Skin epidermis (tissue), 12 donors: ENCODE data around the gene MMRN1.

Experiments
- H3K27ac ChIP-seq, 21 experiments: fragments of 200-600 bp; sonication (generic) in 11 of 21; one replicate each; pipeline ENCODE4 v1.5.0; 2020; ENCODE audit warnings: mild to moderate bottlenecking in 3 of 21, inconsistent platforms in 2 of 21, moderate library complexity in 2 of 21
- H3K4me3 ChIP-seq, 7 experiments: fragments of 200-600 bp; sonication (generic) in 2 of 7; one replicate each; pipeline ENCODE4 v1.5.0; 2020; ENCODE audit warnings: inconsistent platforms in 2 of 7, mild to moderate bottlenecking in 2 of 7, moderate library complexity in 1 of 7

The MMRN1 gene

GRCh38 chr4:89906777-89907521 lies 12.3 kb downstream of the MMRN1 start:
- H3K27ac ChIP-seq, result no peak overlapping the region
- H3K4me3 ChIP-seq, result no peak overlapping the region

GRCh38 chr4:89909889-89910288 lies 15.2 kb downstream of the MMRN1 start:
- no peak overlapping the region for H3K27ac ChIP-seq
- no peak overlapping the region for H3K4me3 ChIP-seq

GRCh38 chr4:89913623-89914022 lies 19.0 kb downstream of the MMRN1 start:
- no peak overlapping the region for H3K4me3 ChIP-seq

GRCh38 chr4:89914609-89915550 lies 20.2 kb downstream of the MMRN1 start:
- Histone ChIP-seq H3K27ac (no peak overlapping the region), H3K4me3 (no peak overlapping the region)

More at GRCh38 chr4:89913623-89914022, 19.0 kb downstream of the MMRN1 start:
- no peak overlapping the region for H3K27ac ChIP-seq

GRCh38 chr4:89915937-89916336 lies 21.3 kb downstream of the MMRN1 start:
- Histone ChIP-seq H3K27ac (no peak overlapping the region), H3K4me3 (no peak overlapping the region)

GRCh38 chr4:89922848-89923416 lies 28.3 kb downstream of the MMRN1 start:
- no peak overlapping the region for H3K27ac ChIP-seq
- no peak overlapping the region for H3K4me3 ChIP-seq

- peak overlapping the region in 1 of 21 experiments; percentile 12 for H3K27ac ChIP-seq
- no peak overlapping the region for H3K4me3 ChIP-seq
Measured at GRCh38 chr4:89928838-89929237, 34.2 kb downstream of the MMRN1 start.

- Histone ChIP-seq H3K27ac (peak overlapping the region in 1 of 21 experiments; percentile 12), H3K4me3 (no peak overlapping the region)
Measured at GRCh38 chr4:89929425-89930159, 34.9 kb downstream of the MMRN1 start.

- Histone ChIP-seq H3K4me3 (no peak overlapping the region), H3K27ac (no peak overlapping the region)
Measured at GRCh38 chr4:89939546-89939945, 44.9 kb downstream of the MMRN1 start.

GRCh38 chr4:89939994-89940393 lies 45.3 kb downstream of the MMRN1 start:
- Histone ChIP-seq H3K4me3 (no peak overlapping the region), H3K27ac (no peak overlapping the region)

GRCh38 chr4:89942811-89943210 lies 48.2 kb downstream of the MMRN1 start:
- H3K4me3 ChIP-seq, result no peak overlapping the region

GRCh38 chr4:89949782-89950387 lies 55.2 kb downstream of the MMRN1 start:
- Histone ChIP-seq H3K27ac (no peak overlapping the region), H3K4me3 (no peak overlapping the region)

More at GRCh38 chr4:89942811-89943210, 48.2 kb downstream of the MMRN1 start:
- H3K27ac ChIP-seq, result no peak overlapping the region

GRCh38 chr4:89952458-89952857 lies 57.8 kb downstream of the MMRN1 start:
- Histone ChIP-seq H3K4me3 (no peak overlapping the region), H3K27ac (no peak overlapping the region)

- Histone ChIP-seq H3K27ac (no peak overlapping the region), H3K4me3 (no peak overlapping the region)
Measured at GRCh38 chr4:89954906-89955695, 60.4 kb downstream of the MMRN1 start.

GRCh38 chr4:89957046-89957926 lies 62.6 kb downstream of the MMRN1 start:
- H3K4me3 ChIP-seq, result no peak overlapping the region
- H3K27ac ChIP-seq, result no peak overlapping the region

GRCh38 chr4:89981789-89982334 lies 87.2 kb downstream of the MMRN1 start:
- H3K27ac ChIP-seq, result no peak overlapping the region
- no peak overlapping the region for H3K4me3 ChIP-seq

GRCh38 chr4:89988268-89988667 lies 93.6 kb downstream of the MMRN1 start:
- no peak overlapping the region for H3K4me3 ChIP-seq
- H3K27ac ChIP-seq, result no peak overlapping the region
